ENCODE measurements around the gene DHRS7. TPM values are rescaled to one million over a fixed set of nuclear protein-coding genes. Genes with fewer than 3 reads are reported as not detected.

The DHRS7 gene
- total and polyA plus RNA-seq, 9 of the 15 experiments (the other 6 are each of a cell fraction or from before 2014, with no cell fraction given) = 10.2 to 20.1 (median 15.7) TPM

DNA sequence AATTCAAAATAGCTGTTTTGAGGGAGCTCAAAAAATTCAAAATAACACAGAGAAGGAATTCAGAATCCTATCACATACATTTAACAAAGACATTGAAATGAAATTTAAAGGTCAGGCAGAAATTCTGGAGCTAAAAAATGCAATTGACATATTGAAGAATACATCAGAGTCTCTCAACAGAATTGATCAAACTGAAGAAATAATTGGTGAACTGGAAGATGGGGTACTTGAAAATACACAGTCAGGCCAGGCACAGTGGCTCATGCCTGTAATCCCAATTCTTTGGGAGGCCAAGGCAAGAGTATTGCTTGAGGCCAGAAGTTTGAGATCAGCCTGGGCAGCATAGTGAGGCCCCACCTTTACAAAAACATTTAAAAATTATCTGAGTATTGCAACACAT lies 34.1 kb upstream of the DHRS7 start:
- in situ Hi-C loops (cut with MboI) (no loop called here), intact Hi-C loops (cut with micrococcal nuclease) (loop anchor here (5.0 kb wide), 1 partner anchor 288 kb away; the partner anchor contains the start of gene C14orf39)
- Histone ChIP-seq H3K9ac (ENCODE audit: insufficient read depth in 1 of 2, low read depth in 2 of 2, low read length in 2 of 2) (no peak overlapping the region), H3K9me3 (replicated peaks; ENCODE audit: control insufficient read depth, insufficient read depth, low read depth, low read length) (peaks cover 3% of the 10 kb centered on the region; the same call in 1 of the 2 replicates), H3K4me3 (no peak overlapping the region), H4K20me1 (replicated peaks; ENCODE audit: control insufficient read depth, insufficient read depth, low read length) (no peaks in the 10 kb centered on the region), H3K27ac (ENCODE audit: extremely low read depth, low read depth, low read length) (no peak overlapping the region), H3K27me3 (ENCODE audit: control insufficient read depth in 2 of 2, insufficient read depth in 2 of 2, low read length in 2 of 2) (no peaks in the 10 kb centered on the region), H3K9me1 (ENCODE audit: control insufficient read depth, insufficient read depth, low read length) (no peaks in the 10 kb centered on the region), H3K36me3 (ENCODE audit: control insufficient read depth, insufficient read depth, low read length) (no peaks in the 10 kb centered on the region), H3K4me2 (ENCODE audit: insufficient read depth, low read length) (no peak overlapping the region), H3K4me1 (replicated peaks in 1 of 2; ENCODE audit: control insufficient read depth in 2 of 2, insufficient read depth in 2 of 2, low read length in 2 of 2) (peaks cover 0 to 3% of the 10 kb centered on the region in 2 experiments; a peak in 2 of 5 replicates), H3K79me2 (ENCODE audit: control insufficient read depth, insufficient read depth, low read length) (no peaks in the 10 kb centered on the region), H2AFZ (ENCODE audit: low read depth, low read length) (no peak overlapping the region)
- FAIRE-seq (no peak), ATAC-seq (no peak), DNase-seq (ENCODE audit: extremely low read depth in 1 of 4, low spot score in 3 of 4) (no peak)
- TF ChIP-seq TRIM28 (IDR thresholded peaks at IDR 0.05) (peak; percentile 83), ZNF274 (IDR thresholded peaks at IDR 0.05; ENCODE audit: borderline replicate concordance, low read depth, low read length) (no peak), CBX3 (IDR thresholded peaks at IDR 0.05; ENCODE audit: borderline replicate concordance in 1 of 2, low read length in 2 of 2) (peak in 1 of 2 experiments; percentile 75; a peak in 2 of 3 replicates)
- TF ChIP-seq, protein P1, sequence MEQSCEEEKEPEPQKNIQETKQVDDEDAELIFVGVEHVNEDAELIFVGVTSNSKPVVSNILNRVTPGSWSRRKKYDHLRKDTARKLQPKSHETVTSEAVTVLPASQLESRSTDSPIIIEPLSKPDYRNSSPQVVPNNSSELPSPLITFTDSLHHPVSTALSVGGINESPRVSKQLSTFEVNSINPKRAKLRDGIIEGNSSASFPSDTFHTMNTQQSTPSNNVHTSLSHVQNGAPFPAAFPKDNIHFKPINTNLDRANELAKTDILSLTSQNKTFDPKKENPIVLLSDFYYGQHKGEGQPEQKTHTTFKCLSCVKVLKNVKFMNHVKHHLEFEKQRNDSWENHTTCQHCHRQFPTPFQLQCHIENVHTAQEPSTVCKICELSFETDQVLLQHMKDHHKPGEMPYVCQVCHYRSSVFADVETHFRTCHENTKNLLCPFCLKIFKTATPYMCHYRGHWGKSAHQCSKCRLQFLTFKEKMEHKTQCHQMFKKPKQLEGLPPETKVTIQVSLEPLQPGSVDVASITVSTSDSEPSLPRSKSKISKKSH (CRISPR knock-in tag; IDR thresholded peaks at IDR 0.05) = 0 out of 2 replicates have a peak, but pooled peaks have one; percentile 40
- TF ChIP-seq, protein P2, sequence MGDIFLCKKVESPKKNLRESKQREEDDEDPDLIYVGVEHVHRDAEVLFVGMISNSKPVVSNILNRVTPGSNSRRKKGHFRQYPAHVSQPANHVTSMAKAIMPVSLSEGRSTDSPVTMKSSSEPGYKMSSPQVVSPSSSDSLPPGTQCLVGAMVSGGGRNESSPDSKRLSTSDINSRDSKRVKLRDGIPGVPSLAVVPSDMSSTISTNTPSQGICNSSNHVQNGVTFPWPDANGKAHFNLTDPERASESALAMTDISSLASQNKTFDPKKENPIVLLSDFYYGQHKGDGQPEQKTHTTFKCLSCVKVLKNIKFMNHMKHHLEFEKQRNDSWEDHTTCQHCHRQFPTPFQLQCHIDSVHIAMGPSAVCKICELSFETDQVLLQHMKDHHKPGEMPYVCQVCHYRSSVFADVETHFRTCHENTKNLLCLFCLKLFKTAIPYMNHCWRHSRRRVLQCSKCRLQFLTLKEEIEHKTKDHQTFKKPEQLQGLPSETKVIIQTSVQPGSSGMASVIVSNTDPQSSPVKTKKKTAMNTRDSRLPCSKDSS (IDR thresholded peaks at IDR 0.05; ENCODE audit: low read depth, partially characterized antibody) = peak; percentile 24
- POLR2A ChIA-PET = no interaction called here
- CTCF ChIA-PET (ENCODE audit: low intra/inter-chr PET ratio) = no interaction called here
- BruUV-seq (replicated peaks) = no TSS peak
